ENCODE data around the gene SMARCA2.

The SMARCA2 gene

GRCh38 chr9:2039294-2040180, 24.4 kb downstream of the SMARCA2 start:
- in situ Hi-C loops (cut with MboI; ENCODE audit: low sequenced_read_pairs): no loop called here

DNA sequence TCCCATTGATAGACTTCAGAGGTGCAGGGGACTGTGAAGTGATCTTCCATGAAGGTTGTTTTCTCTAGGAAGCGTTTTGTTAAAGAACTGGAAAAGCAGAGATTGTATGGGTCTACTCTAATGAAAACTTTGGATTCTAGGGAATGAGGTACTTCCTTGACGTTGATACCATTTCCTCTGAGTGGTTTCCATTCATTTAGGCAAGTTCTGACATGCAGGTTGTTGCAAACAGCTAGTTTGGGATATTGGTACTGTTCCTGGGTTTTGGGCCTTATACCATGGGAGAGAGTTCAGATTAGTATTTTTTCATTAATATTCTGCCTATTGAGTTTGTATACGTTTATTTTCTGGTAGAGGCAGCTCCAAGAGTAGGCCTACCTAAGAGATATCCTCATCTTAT, 25.7 kb downstream of the SMARCA2 start:
- in situ Hi-C loops (cut with MboI; ENCODE audit: low sequenced_read_pairs): no loop called here

GRCh38 chr9:2041736-2042135, 26.6 kb downstream of the SMARCA2 start:
- in situ Hi-C loops (cut with MboI; ENCODE audit: low sequenced_read_pairs): no loop called here

- in situ Hi-C loops (cut with MboI; ENCODE audit: low sequenced_read_pairs): no loop called here
These were observed 28.1 kb downstream of the SMARCA2 start for GRCh38 chr9:2043243-2043642.

DNA sequence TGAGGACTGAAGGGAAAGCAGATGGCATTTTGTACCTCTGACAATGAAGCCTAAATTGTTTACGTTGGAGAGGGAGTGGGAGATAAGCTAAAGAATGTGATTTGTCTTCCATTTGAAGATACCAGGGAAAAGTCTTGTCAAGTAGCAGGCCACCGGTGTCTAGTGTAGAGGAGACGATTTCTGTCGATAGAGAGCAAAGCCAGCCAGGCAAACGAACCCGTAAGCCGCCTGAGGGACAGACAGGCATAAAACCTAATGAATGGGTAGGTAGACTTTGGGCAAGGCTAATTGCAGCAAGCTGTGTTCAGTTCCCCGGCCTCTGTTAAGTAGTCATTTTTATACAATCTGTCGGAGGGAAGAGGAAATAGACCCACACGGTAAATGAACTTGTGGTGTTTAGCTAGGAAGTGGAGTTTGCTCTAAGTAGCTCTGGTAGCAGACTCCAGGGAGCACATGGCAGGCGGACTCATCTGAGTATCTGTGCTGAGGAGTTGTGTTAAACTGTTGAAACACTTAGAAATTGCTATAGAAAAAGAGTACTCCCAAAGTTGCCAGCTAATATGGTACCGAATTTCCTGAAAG, 28.8 kb downstream of the SMARCA2 start:
- in situ Hi-C loops (cut with MboI; ENCODE audit: low sequenced_read_pairs): no loop called here

- in situ Hi-C loops (cut with MboI; ENCODE audit: low sequenced_read_pairs): no loop called here
These were observed 32.1 kb downstream of the SMARCA2 start for GRCh38 chr9:2047144-2047671.

GRCh38 chr9:2047916-2048315, 32.8 kb downstream of the SMARCA2 start:
- in situ Hi-C loops (cut with MboI; ENCODE audit: low sequenced_read_pairs): no loop called here

DNA sequence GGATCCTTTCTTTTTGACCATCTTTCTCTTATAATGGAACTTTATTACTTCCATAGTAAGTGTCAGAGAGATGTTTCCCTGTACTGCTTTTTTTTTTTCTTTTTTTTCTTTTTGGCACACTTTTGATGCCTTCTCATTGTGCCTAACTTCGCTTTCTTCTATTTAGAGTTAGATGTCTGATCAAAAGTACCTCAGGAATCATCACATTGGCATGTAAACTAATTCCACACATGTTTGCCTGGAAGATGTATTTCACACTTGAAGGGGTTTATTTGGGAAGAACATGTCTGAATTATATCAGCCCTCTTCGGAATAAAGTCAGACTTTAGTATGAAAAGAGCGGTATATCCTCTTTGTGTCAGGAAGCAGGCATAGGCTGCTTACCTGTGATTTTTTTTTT, 35.1 kb downstream of the SMARCA2 start:
- in situ Hi-C loops (cut with MboI; ENCODE audit: low sequenced_read_pairs): no loop called here

DNA sequence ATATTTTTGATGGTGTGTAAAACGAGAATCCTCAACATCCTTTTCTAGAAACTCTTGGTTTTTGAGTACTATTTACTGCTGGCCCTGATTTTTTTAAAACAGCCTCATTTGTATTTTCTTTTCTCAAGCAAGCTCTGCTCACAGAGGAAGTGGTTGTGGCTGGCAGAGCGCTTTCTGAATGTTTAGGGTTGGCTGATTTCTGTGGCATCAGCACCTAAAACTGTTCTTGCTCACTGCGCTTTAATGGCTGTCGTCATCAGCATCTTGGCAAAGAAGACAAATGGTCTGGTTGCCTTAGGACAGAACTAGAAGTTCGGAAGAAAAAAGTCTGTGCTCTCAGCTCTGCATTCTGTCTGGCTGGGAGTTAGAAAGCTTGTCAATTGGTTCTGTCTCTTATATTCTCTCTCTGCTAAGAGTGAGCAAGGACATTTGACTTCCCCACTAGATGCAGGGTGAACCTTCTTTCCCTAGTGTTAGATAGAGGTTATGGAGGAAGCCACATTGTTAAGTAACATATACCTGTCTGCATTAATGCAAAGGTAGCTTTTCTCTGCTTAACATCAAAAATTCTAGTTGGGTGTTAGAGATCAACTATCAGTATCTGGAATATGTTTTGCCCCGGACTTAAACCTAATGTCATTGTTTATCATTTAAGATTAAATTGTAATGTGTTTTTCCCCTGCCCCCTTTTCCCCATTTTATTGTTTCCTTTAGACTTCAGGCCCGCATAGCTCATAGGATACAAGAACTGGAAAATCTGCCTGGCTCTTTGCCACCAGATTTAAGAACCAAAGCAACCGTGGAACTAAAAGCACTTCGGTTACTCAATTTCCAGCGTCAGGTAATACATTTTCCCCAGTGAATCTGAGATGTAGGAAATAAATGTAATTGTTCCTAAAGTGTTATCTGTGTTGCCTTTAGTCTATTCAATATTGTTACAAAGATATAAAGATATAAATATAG, 39.0 kb downstream of the SMARCA2 start:
- in situ Hi-C loops (cut with MboI; ENCODE audit: low sequenced_read_pairs): no loop called here

DNA sequence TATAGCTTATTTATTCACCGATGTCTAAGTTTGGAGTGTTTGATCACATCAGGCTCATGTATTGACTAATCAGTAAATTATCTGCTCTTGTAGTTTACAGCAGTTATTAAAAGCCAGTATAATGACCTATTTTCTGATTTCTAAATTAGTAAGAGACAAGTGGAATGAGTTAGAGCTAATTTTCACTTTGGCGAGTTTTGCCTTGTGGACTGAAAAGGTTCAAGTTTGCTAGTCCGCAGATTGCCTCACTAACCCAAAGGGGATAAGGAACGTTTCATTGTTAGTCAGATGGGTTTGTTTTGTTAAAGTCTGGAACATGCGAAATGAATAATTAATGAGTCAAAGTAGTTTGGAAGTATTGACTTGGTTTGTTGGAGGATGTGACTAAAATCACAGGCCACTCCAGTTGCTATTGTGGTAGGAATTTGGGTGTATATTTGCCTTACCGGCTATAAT, 40.1 kb downstream of the SMARCA2 start:
- in situ Hi-C loops (cut with MboI; ENCODE audit: low sequenced_read_pairs): no loop called here

DNA sequence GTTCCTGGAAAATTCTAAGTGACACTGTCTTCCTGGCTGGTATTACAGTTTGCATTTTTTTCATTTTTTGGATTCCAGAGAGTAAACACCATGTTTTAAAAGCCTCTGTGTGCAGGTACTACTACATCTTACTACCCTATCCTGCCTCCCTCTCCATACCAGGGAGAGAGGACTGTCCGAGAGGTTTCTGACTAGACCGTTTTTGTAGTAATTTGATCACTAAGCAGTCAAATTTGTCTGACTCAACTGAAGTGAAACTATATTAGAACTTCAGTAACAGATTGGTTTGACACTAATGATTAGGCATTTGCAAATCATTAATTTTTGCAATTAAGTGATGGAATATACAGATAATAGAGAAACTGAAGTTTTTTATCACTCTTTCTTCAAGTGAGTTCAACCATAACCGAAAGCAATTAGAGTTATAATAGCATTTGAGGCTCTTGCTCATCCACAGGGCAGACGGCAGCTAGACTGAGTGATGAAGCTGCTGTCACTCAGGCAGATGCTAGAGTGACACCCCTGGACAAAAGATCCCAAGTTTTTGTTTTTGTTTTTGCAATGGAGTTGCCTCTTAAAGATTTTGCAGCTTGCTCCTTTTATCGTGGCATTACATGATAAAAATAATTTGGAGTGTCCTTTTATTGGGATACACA, 44.3 kb downstream of the SMARCA2 start:
- in situ Hi-C loops (cut with MboI; ENCODE audit: low sequenced_read_pairs): no loop called here

- in situ Hi-C loops (cut with MboI; ENCODE audit: low sequenced_read_pairs): no loop called here
These were observed 45.3 kb downstream of the SMARCA2 start for GRCh38 chr9:2060424-2060823.

DNA sequence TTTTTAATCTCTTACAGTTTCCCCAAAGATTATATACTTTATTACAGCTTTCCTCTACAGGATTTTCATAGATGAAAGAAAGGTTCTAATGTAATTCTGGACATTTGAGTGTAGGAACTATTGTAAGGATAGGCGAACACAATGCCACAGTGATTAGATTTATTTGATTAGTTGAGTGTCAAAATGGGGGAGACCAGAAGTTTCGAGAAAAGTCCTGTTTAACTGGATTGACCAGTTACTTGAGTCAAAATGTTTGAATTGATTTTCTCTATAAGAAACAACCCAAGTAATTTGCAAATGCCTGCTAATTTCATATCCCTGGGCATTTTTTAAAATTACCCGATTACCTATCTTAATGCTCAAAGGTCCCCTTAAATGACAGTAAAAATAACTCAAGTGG, 50.6 kb downstream of the SMARCA2 start:
- in situ Hi-C loops (cut with MboI; ENCODE audit: low sequenced_read_pairs): no loop called here

- in situ Hi-C loops (cut with MboI; ENCODE audit: low sequenced_read_pairs): no loop called here
These were observed 51.4 kb downstream of the SMARCA2 start for GRCh38 chr9:2066312-2067273.

DNA sequence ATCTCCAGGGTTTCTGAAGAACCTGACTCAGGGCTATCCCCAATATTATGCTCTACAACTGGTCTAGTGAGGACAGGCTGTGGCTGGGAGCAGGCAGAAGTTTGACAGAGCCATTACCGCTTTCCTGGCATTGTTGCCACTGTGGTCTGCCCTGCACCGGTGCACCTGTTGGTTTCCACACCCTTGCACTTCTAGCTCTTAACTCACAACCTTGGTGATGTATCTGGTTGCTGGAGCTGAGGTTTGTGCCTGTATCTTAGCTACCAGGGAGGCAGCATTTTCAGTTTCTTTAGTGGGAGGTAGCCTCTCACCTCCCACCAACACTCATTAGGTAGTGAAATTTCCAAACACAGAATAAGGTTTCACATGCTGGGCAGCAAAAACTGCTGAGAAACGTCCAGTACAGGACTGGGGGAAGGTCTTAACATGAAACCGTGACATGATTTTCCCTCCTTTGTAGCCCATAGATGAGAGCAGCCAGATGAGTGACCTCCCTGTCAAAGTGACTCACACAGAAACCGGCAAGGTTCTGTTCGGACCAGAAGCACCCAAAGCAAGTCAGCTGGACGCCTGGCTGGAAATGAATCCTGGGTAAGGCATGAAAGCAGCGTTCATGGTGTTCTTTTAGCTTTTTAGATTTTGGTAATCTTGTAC, 57.7 kb downstream of the SMARCA2 start:
- in situ Hi-C loops (cut with MboI; ENCODE audit: low sequenced_read_pairs): no loop called here

GRCh38 chr9:2082772-2083171, 67.6 kb downstream of the SMARCA2 start:
- in situ Hi-C loops (cut with MboI; ENCODE audit: low sequenced_read_pairs): no loop called here

DNA sequence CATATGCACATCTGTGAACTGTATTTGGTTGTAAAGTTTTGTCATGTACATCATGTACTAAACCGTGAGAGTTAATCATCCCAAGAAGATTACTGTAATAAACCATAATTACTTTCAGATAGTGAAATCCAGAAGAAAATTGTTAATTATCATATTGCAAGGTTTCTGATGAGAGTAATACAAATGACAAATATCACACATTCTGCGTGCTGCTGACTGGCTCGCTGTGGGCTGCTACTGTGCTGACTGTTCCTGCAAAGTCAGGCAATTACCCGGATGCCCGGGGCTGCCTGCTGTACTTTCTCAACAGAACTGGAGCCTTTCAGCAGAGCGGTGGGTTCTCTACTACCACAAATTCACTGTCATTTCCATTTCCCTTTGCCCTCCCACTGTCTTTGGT, 68.3 kb downstream of the SMARCA2 start:
- in situ Hi-C loops (cut with MboI; ENCODE audit: low sequenced_read_pairs): no loop called here

- in situ Hi-C loops (cut with MboI; ENCODE audit: low sequenced_read_pairs): no loop called here
These were observed 70.6 kb downstream of the SMARCA2 start for GRCh38 chr9:2085716-2086115.

- in situ Hi-C loops (cut with MboI; ENCODE audit: low sequenced_read_pairs): no loop called here
These were observed 71.0 kb downstream of the SMARCA2 start for GRCh38 chr9:2086116-2086515.
